HEK293 (cell line): ENCODE data around the gene GRIK2.

ENCODE experiments used
- CTCF ChIP-seq: fragments of 450-650 bp; formaldehyde crosslinking; IDR thresholded peaks from 2 replicates; pipeline ENCODE4 v1.5.1; 2016; ENCODE audit warnings: missing biosample characterization, missing genetic modification characterization
- RBAK ChIP-seq: fragments of 450-650 bp; formaldehyde crosslinking; IDR thresholded peaks from 2 replicates; pipeline ENCODE4 v1.5.1; 2016; ENCODE audit warnings: missing biosample characterization, missing genetic modification characterization
- REST ChIP-seq: fragments of 450-650 bp; formaldehyde crosslinking; IDR thresholded peaks from 2 replicates; pipeline ENCODE4 v1.5.1; 2016; ENCODE audit warnings: missing biosample characterization, missing genetic modification characterization
- TRIM28 ChIP-seq: IDR thresholded peaks from 2 replicates; pipeline ENCODE4 v1.6.1; 2011; ENCODE audit warnings: low read length, control low read depth, borderline replicate concordance
- ZBTB8A ChIP-seq: fragments of 450-650 bp; formaldehyde crosslinking; IDR thresholded peaks from 2 replicates; pipeline ENCODE4 v1.5.1; 2016; ENCODE audit warnings: missing biosample characterization, missing genetic modification characterization
- ZNF114 ChIP-seq: fragments of 450-650 bp; formaldehyde crosslinking; IDR thresholded peaks from 2 replicates; pipeline ENCODE4 v1.5.0; 2017; ENCODE audit warnings: missing biosample characterization, missing genetic modification characterization
- ZNF302 ChIP-seq: fragments of 450-650 bp; formaldehyde crosslinking; IDR thresholded peaks from 2 replicates; pipeline ENCODE4 v1.5.1; 2016; ENCODE audit warnings: missing biosample characterization, missing genetic modification characterization, low read depth
- ZNF354C ChIP-seq: fragments of 450-650 bp; formaldehyde crosslinking; IDR thresholded peaks from 2 replicates; pipeline ENCODE4 v1.5.1; 2016; ENCODE audit warnings: missing biosample characterization, missing genetic modification characterization, low read depth, borderline replicate concordance

GRCh38 chr6:101379926-101380325 lies 13.6 kb upstream of the GRIK2 start:
- TF ChIP-seq CTCF: no peak
- no peak for TF ChIP-seq ZBTB8A (tag by site-specific recombination)
- no peak for TF ChIP-seq ZNF354C (tag by site-specific recombination)
- TF ChIP-seq ZNF114 (tag by site-specific recombination): no peak
- TF ChIP-seq ZNF302 (tag by site-specific recombination): no peak
- no peak for TF ChIP-seq REST (tag by site-specific recombination)
- no peak for TF ChIP-seq TRIM28
- TF ChIP-seq RBAK (tag by site-specific recombination): no peak
